Fibroblast of pulmonary artery (primary cell): ENCODE results near the gene BANK1.

Experiments used
- DNase-seq: peaks from one replicate; pipeline ENCODE4 v3.0.0-alpha.2; 2010; ENCODE audit warnings: low read depth
- H3K4me3 ChIP-seq: replicated peaks from 2 replicates; pipeline ENCODE4 v1.5.1; 2011; ENCODE audit warnings: low read depth, mild to moderate bottlenecking, control low read depth, low read length, moderate library complexity
- TF ChIP-seq, protein P1 (sequence below): IDR thresholded peaks from 2 replicates; pipeline ENCODE4 v1.5.1; 2011; ENCODE audit warnings: mild to moderate bottlenecking, control low read depth, low read length, inconsistent platforms; ENCODE audit errors: missing control alignments

BANK1 gene

DNA sequence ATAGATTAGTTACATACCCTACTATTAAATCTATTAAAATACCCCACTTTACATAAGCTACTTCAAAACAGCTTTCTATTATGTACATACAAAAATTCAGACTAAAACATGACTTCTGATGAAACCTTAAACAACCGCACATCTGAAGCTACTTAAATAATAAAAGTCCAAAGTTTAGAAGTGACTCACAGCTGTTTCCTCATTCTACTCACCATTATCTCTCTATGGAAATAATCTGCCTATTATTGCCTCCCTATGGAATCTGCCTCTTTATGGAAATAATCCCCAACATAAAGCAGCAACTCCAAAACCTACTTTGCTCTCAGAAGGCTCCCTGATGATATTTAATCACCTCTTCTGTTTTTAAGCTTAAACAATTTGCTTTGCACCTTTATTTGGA lies 15.7 kb upstream of the BANK1 start:
- TF ChIP-seq, protein P1, sequence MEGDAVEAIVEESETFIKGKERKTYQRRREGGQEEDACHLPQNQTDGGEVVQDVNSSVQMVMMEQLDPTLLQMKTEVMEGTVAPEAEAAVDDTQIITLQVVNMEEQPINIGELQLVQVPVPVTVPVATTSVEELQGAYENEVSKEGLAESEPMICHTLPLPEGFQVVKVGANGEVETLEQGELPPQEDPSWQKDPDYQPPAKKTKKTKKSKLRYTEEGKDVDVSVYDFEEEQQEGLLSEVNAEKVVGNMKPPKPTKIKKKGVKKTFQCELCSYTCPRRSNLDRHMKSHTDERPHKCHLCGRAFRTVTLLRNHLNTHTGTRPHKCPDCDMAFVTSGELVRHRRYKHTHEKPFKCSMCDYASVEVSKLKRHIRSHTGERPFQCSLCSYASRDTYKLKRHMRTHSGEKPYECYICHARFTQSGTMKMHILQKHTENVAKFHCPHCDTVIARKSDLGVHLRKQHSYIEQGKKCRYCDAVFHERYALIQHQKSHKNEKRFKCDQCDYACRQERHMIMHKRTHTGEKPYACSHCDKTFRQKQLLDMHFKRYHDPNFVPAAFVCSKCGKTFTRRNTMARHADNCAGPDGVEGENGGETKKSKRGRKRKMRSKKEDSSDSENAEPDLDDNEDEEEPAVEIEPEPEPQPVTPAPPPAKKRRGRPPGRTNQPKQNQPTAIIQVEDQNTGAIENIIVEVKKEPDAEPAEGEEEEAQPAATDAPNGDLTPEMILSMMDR, result no peak
- peak; percentile 79 for DNase-seq
- H3K4me3 ChIP-seq, result no peak overlapping the region

DNA sequence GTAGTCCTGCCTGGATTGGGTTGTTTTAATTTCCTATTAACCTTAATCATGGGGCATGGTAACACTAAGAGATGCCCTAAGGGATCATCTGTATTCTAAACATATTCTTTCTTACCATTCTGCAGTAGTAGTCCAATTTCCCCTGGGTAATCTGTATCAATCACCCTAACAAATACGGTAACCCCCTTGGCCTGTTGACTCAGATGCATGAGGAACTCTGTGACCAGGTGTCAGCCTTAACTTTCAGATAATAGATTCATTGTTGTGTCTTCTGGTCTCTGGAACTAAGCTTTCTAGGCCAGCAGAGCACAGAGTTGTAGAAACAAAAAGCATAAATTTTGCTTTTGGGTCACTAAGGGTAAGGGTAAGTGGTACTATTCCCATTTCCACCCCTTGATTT lies 13.1 kb upstream of the BANK1 start:
- TF ChIP-seq, protein P1, result no peak
- H3K4me3 ChIP-seq, result no peak overlapping the region
- DNase-seq, result no peak

DNA sequence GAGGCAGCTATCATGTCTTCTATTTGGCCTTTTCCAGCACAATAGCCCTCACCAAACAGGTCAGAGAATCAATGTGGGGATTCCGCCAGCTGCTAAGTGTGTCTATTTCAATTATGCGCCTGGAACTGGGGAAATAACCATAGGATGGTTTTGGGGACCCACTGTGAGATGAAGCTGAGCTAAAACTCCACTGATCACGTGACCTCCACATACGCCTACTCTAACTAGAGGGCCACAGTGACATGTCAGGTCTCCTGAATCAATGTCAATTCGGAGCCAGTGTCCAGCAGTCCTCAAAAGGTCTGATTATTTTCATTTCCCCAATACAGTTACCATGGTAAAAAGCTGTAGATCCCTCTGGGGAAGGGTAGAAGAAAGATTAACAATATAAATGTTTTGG lies 10.2 kb upstream of the BANK1 start:
- no peak for DNase-seq
- TF ChIP-seq, protein P1, result no peak
- no peak overlapping the region for H3K4me3 ChIP-seq

DNA sequence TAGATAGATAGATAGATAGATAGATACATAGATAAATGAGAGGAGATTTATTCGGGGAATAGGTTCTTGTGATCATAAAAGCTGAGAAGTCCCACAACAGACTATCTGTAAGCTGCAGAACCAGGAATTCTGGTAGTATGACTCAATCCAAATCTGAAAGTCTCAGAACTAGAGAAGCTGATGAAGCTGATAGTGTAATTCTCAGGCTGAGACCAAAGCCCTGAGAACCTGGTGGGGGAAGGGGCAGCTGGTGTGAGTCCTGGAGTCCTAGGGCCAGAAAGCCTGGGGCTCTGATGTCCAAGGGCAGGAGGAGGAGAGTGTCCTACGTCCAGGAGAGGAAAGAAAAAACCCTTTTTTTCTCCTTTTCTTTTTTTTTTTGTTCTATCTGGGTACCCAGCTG lies 8.0 kb upstream of the BANK1 start:
- H3K4me3 ChIP-seq, result no peak overlapping the region
- no peak for DNase-seq
- TF ChIP-seq, protein P1, result no peak

DNA sequence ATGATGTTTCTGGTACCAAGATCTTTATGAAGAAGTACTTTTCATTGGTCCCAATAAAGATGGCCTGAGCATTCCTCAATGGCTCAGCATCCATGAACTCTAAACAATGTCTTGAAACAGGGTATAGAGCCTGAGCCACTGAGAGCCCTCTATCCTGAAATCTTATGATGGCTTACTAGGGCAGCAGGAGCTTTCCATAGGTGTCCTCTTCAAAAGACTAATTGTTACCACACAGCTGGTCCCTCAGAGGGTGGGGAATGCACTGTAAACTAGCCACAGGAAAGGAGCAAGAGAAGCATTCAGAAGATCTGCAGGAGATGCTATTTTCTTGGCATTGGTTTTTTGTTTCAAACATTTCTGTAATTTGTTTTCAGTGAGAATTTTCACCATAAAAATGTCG lies 5.6 kb upstream of the BANK1 start:
- TF ChIP-seq, protein P1, result no peak
- H3K4me3 ChIP-seq, result no peak overlapping the region
- no peak for DNase-seq

DNA sequence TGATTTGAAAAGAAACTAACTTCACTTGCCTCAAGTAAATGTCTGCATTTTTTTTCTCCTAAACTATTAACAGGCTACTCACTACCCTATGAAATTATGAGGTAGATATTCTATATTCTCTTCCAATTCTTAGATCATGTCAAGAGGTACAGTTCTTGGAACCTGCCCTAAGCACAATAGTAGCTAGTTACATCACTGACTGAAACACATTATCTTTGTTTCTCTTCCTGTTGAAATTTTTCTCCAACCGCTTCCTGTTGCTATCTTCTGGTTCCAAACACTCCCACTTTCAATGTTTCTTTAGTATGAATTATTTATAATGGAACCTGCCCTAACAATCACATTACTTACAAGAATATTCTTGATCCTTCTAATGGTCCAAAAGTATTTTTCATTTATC lies 5.0 kb upstream of the BANK1 start:
- TF ChIP-seq, protein P1, result no peak
- H3K4me3 ChIP-seq, result no peak overlapping the region
- peak; percentile 80 for DNase-seq

DNA sequence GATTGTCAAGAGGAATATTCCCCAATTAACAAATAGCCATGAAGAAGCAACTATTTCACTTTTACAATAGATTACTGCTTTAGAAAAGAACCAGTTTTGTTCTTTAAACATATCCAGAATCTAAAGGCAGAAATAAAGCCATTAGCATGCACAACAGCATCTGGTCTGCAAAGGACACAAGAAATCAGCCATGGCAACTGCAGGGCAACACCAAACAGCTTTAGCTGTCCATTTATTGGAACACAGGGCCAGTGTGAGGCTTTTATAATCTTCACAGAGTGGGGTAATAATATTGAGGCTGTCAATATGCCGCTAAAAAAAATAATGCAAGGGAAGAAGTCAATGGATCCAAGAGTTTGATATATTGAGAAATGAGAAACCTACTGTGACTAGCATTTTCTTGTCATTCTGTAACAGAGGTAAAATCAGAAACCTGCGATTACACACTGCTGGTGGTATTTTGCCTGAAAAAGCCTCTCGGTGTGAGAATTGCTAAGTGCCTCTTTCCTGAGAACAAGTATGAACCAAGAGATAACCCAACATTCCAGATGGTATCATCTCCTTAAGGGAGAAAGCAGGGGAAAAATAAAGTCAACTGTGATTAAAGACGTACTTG lies 2.7 kb upstream of the BANK1 start:
- no peak overlapping the region for H3K4me3 ChIP-seq
- no peak for DNase-seq
- TF ChIP-seq, protein P1, result no peak
